GM18858 (cell line): Measurements from ENCODE around the gene TMEM234.
"Not testable (repeated sequence)": the region's sequence is repeated elsewhere in the genome, so short reads cannot be mapped to it uniquely, and the experiment has no call there.

ENCODE experiments used
- ATAC-seq: cut with Tn5 transposase; IDR thresholded peaks from one replicate; pipeline ENCODE4 v1.9.1; 2021; ENCODE audit not compliant: unreplicated experiment

The TMEM234 gene

DNA sequence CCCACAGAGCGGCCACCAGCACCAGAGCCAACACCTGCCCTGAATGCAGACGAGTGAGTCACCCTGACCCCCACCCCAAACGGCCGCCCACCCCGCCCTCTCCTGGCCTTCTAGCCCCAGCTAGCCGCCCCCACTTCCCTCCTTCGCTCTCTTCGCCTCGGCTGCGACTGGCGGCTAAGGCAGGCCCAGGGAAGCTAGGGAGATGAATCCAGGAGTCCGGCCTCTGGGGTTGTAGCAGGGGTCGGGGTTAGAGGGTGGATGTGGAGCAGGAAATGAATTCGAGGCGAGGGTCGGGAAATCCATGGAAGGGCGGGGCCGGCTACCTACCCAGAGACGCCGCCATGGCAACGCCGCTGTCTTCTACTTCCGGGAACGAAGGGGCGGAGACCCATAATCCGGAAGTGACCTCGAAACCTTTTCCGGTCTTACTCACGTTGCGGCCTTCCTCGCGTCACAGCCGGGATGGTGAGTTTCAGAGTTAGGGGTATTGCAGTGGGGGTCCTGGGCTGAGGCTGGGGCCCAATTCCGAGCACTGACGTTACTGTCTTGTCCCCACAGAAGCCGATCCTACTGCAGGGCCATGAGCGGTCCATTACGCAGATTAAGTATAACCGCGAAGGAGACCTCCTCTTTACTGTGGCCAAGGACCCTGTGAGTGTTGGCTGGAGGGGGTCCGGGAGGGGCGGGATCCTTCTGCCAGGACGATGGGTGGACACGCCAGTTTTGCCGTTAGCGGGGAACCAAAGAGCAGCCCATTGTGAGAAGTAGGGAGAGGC is at the start of gene TMEM234, which contains the start of gene EIF3I:
Gene TMEM234, minus strand, starts transcription at position 374 of the 776 bp plus-strand sequence. Its CDS starts 31 bp downstream, at position 343.
Gene EIF3I, plus strand, starts transcription at position 428 of the 776 bp plus-strand sequence. Its CDS starts 35 bp downstream, at position 463.
- ATAC-seq = no peak

- no peak for ATAC-seq
Measured at GRCh38 chr1:32269744-32270143, 47.6 kb upstream of the TMEM234 start.

GRCh38 chr1:32266921-32267591 is 44.9 kb upstream of the TMEM234 start:
- no peak for ATAC-seq

- no peak for ATAC-seq
Measured at GRCh38 chr1:32265846-32266245, 43.7 kb upstream of the TMEM234 start.

DNA sequence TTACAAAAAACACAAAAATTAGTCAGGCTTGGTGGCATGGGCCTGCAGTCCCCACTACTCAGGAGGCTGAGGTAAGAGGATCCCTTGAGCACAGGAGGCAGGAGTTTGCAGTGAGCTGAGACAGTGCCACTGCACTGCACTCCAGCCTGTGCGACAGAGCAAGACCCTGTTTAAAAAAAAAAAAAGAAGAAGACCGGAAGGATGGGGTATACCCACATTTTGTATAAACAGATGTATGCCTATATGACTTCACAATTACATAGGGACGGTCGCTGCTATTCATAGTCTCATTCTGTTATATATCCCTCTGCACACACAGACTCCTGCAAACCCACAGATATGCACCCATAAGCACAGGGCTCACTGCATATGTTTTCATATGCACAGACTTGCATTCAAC is 41.6 kb upstream of the TMEM234 start:
- no peak for ATAC-seq

DNA sequence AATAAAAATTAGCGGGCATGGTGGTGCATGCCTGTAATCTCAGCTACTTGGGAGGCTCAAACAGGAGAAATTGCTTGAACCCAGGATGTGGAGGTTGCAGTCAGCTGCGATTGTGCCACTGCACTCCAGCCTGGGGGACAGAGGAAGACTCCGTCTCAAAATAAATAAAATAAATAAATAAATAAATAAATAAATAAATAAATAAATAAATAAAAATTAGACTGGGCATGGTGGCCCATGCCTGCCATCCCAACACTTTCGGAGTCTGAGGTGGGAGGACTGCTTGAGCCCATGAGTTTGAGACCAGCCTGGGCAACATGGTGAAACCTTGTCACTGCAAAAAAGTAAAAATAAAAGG is 41.1 kb upstream of the TMEM234 start:
- ATAC-seq = not testable (repeated sequence)

GRCh38 chr1:32257227-32257508 is 35.0 kb upstream of the TMEM234 start:
- ATAC-seq = no peak

- no peak for ATAC-seq
Measured at GRCh38 chr1:32256473-32257226, 34.5 kb upstream of the TMEM234 start.

DNA sequence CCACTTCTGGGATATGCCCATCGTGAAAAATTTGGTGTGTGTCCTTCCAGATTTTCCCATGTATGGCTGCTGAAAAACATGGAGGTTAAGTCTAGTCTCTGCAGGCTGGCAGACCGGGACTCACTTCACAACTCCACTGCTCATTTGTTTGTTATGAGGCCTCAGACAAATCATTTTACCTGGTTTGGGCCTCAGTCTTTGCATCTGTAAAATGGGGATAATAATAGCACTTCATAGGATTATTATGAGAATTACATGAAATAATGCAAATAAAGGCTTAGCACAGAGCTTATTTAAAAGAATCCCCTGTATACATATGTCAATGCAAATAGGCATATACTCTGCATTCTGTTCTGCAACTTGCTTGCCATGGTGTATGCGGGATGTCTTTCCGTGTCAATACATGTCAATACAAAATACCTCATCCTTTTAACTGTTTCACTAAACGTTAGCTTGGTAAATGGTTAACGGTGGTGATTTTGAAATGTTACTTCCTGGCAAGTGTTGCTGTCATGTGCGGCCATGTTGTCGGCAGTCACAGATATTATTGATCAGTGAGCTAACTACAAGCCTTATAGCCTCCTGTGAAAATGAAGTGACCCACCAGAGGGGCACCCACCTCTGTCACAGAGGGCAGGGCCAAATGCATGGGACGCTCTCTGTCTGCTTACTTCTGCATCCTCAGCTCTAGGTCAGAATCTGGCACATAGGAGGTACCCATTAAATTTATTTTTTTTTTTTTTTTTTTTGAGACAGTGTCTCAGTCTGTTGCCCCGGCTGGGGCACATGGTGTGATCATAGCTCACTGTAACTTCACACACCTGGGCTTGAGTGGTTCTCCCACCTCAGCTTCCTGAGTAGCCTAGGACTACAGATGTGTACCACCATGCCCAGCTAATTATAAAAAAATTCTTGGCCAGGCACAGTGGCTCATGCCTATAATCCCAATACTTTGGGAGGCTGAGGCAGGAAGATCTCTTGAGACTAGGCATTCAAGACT is 33.2 kb upstream of the TMEM234 start:
- ATAC-seq = no peak

DNA sequence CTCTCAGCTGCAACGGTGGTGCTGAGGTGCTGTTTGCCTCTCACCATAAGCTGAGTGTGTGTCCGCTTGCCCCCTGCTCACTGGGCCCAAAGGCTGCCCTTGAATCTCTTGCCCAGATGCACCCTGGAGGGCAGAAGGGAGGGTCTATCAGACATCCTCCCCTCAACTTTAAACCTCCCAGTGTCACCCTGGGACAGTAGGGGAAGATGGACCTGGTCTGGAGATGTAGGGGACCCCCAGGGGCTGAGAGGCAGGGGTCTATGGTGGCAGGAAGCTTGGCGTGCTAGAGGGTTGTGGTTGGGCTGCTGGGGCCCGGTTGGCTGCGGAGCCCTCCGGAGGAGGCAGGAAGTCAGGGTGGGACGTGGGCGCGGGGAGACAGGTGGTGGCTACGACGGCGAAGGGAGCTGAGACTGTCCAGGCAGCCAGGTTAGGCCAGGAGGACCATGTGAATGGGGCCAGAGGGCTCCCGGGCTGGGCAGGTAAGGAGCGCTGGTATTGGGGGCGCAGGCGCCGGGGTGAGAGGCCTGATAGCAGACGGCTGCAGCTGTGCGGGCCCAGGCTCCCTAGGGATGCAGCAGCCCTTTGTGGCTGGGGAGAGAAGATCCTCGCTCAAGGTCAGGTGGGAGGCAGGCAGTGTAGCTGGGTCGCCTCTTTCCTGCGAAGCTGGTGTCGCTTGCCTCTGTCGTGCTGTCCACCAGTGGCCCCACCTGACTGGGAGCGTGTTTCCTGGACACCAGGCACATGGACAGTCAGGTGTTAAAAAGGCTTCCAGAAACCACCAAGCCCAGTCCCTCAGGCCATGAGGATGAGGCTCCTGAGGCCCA is 29.0 kb upstream of the TMEM234 start, which contains the start of gene LCK:
Gene LCK, plus strand, starts transcription at position 373 of the 824 bp plus-strand sequence. CDS start 23,065 bp downstream, outside the sequence.
- no peak for ATAC-seq

- peak; percentile 41 for ATAC-seq
Measured at GRCh38 chr1:32249831-32250525, 27.8 kb upstream of the TMEM234 start.

DNA sequence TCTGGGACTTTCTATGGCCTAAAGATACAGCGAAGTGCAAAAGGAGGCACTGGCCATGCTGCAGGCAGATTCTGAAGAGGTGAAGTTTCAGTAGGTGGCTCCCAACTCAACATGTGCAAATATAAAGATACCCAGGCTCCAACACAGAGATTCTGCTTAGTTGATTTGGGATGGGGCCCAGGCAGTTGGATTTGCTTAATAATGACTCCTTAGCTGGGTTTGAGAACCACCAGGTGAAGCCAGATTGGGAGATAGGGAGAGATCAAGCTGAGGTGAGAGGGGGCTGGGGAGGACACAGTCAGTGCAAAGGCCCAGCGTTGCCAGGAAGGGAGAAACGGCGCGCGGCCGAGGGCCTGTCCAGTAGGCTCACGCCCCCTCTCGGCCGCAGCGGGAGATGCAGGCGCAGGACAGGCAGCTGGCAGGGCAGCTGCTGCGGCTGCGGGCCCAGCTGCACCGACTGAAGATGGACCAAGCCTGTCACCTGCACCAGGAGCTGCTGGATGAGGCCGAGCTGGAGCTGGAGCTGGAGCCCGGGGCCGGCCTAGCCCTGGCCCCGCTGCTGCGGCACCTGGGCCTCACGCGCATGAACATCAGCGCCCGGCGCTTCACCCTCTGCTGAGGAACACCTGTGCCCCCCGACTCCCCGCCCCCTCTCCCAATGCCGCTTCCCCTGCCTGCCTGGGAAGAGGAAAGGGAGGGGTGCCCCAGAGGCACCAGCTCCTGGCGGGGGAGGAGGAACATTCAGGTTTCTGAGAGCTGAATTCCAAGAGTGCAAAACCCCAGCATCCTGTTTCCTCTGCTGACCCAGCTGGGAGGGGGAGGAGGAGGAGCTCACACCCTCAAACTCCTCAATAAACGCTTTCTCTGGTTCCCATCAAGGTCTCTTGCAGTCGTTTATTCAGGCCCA is 26.1 kb upstream of the TMEM234 start:
- ATAC-seq = no peak

- ATAC-seq = no peak
Measured at GRCh38 chr1:32247452-32247851, 25.3 kb upstream of the TMEM234 start.

GRCh38 chr1:32246888-32247273 is 24.7 kb upstream of the TMEM234 start, which contains the start of gene FAM167B:
FAM167B (plus strand) TSS chr1:32247222; CDS start chr1:32247422, 200 bp downstream.
- no peak for ATAC-seq

- no peak for ATAC-seq
Measured at GRCh38 chr1:32242341-32242851, 20.2 kb upstream of the TMEM234 start.

DNA sequence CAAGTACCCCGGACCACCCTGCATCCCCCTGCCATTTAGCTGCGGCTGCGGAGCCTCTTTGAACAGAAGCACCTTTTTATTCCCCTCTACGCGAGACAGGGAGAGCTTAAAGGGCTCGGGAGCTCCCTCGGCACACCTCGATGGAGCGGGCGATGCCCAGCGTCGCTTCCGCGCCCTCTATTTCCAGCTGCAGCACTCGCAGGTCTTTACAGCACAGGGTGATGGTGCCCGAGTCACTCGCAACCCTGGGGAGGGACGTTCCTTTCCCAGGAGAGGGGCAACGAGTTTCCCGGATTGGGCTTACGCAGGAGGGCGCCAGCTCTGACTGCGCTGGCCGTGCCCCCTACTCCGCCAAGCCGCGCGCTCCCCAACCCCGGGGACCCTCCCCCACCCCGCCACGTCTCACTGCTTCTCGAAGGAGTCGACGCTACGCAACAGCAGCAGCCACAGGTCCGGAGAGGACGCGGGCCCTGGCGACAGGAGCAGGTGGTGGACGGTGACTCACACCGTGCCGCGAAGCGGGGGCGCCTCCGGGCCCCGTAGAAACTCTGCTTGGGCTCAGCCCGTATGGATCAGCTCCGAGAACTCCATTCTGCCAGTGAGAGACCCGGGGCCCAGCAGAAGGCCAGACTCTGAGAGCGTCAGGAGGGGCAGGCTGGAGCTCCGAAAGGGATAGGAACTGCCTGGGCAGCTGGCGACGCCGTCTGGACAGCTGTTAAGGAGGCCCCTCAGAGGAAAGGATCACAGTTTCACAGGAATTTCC is 19.0 kb upstream of the TMEM234 start:
- no peak for ATAC-seq
